ENCODE measurements around the gene UPK3A.
"Not testable (repeated sequence)": the region's sequence is repeated elsewhere in the genome, so short reads cannot be mapped to it uniquely, and the experiment has no call there.

UPK3A gene

DNA sequence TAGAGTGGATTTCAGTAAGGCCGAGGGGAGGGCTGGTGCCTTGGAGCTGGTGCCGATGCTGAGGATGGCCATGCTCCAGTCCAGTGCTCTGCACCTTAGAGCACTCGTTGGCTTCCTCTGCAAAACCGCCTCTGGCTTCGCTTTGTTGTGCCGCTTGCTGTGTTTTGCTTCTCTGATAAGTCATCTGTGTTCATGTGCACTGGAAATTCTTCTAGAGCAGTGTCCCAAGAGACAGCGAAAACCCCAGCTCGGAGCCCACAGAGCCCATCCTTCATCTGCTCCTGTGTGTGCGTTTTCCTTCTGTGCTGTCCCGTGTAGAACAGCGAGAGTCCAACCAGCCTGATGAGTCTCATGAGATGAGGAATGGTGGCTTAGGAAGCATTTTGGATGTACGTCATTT is 37.1 kb downstream of the UPK3A start:
- no peak overlapping the region for H2BK5ac ChIP-seq (ENCODE audit: low read length)
- no peak overlapping the region for H3K56ac ChIP-seq (ENCODE audit: low read length)
- no peak overlapping the region for H2AK5ac ChIP-seq (ENCODE audit: low read length)
- H3K27me3 ChIP-seq (ENCODE audit: insufficient read depth, low read length, poor library complexity): no peaks in the 10 kb centered on the region
- H3K79me1 ChIP-seq (ENCODE audit: low read length): peaks cover 11% of the 10 kb centered on the region
- no peak overlapping the region for H3K4me3 ChIP-seq (ENCODE audit: low read length)
- H2BK15ac ChIP-seq (replicated peaks; ENCODE audit: low read depth): no peak overlapping the region
- H2BK120ac ChIP-seq (ENCODE audit: low read depth, low read length): no peak overlapping the region
- H3K27ac ChIP-seq (ENCODE audit: low read depth, low read length): no peak overlapping the region
- no peak overlapping the region for H3K4ac ChIP-seq (ENCODE audit: low read depth, low read length)
- no peak overlapping the region for H3K18ac ChIP-seq (ENCODE audit: low read length)
- no peak overlapping the region for H3K4me2 ChIP-seq (ENCODE audit: low read length)
- no peak for DNase-seq
- no peak overlapping the region for H3K23ac ChIP-seq (ENCODE audit: low read length)
- WGBS (ENCODE audit: extremely low coverage, insufficient coverage, low lambda C conversion rate): no CpG with 5 or more reads among the region's 12 CpGs
- H3K4me1 ChIP-seq (ENCODE audit: control insufficient read depth, low read depth, low read length): no peaks in the 10 kb centered on the region
- no peak overlapping the region for H3K9ac ChIP-seq (ENCODE audit: low read length)
- H4K5ac ChIP-seq (ENCODE audit: low read length): no peak overlapping the region
- no peak overlapping the region for H4K8ac ChIP-seq (ENCODE audit: low read depth, low read length)
- H3K36me3 ChIP-seq (ENCODE audit: control insufficient read depth, insufficient read depth, low read length): no peaks in the 10 kb centered on the region
- peaks cover 12% of the 10 kb centered on the region for H3K79me2 ChIP-seq (ENCODE audit: control insufficient read depth, insufficient read depth, low read length)

DNA sequence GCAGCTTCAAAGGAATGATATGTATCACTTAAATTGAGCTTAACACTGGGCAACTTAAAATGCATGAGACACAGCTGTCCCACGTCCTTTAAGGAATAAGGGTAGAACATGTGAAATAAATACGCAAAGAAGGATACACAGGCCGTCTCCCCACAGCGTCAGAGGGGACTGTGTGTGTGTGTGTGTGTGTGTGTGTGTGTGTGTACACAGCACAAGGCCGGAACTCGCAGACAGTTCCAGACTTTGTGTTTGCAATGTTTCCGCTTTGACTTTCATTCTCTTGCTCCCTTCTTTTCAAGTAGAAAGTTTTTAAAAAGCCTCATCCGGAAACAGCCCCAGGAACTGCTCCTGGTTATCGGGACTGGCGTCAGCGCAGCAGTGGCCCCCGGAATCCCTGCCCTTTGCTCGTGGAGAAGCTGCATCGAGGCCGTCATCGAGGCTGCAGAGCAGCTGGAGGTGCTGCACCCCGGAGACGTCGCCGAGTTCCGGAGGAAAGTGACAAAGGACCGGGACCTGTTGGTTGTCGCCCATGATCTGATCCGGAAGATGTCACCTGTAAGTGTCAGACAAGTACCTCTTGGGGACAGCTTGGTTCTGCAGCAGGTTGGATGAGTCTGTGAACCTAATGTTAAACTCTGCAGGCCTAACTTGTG is 38.2 kb downstream of the UPK3A start:
- H3K27me3 ChIP-seq (ENCODE audit: insufficient read depth, low read length, poor library complexity): no peaks in the 10 kb centered on the region
- no peak overlapping the region for H3K27ac ChIP-seq (ENCODE audit: low read depth, low read length)
- no peak overlapping the region for H3K18ac ChIP-seq (ENCODE audit: low read length)
- H4K5ac ChIP-seq (ENCODE audit: low read length): no peak overlapping the region
- H3K56ac ChIP-seq (ENCODE audit: low read length): no peak overlapping the region
- H2BK15ac ChIP-seq (replicated peaks; ENCODE audit: low read depth): no peak overlapping the region
- no CpG with 5 or more reads among the region's 24 CpGs for WGBS (ENCODE audit: extremely low coverage, insufficient coverage, low lambda C conversion rate)
- H3K4me2 ChIP-seq (ENCODE audit: low read length): no peak overlapping the region
- H3K79me1 ChIP-seq (ENCODE audit: low read length): peaks cover 8% of the 10 kb centered on the region
- H2AK5ac ChIP-seq (ENCODE audit: low read length): no peak overlapping the region
- no peaks in the 10 kb centered on the region for H3K36me3 ChIP-seq (ENCODE audit: control insufficient read depth, insufficient read depth, low read length)
- no peak overlapping the region for H3K4me3 ChIP-seq (ENCODE audit: low read length)
- no peak overlapping the region for H4K8ac ChIP-seq (ENCODE audit: low read depth, low read length)
- DNase-seq: no peak
- no peak overlapping the region for H3K9ac ChIP-seq (ENCODE audit: low read length)
- peaks cover 9% of the 10 kb centered on the region for H3K79me2 ChIP-seq (ENCODE audit: control insufficient read depth, insufficient read depth, low read length)
- H3K4me1 ChIP-seq (ENCODE audit: control insufficient read depth, low read depth, low read length): no peaks in the 10 kb centered on the region
- no peak overlapping the region for H2BK5ac ChIP-seq (ENCODE audit: low read length)
- H3K23ac ChIP-seq (ENCODE audit: low read length): no peak overlapping the region
- no peak overlapping the region for H3K4ac ChIP-seq (ENCODE audit: low read depth, low read length)
- no peak overlapping the region for H2BK120ac ChIP-seq (ENCODE audit: low read depth, low read length)

DNA sequence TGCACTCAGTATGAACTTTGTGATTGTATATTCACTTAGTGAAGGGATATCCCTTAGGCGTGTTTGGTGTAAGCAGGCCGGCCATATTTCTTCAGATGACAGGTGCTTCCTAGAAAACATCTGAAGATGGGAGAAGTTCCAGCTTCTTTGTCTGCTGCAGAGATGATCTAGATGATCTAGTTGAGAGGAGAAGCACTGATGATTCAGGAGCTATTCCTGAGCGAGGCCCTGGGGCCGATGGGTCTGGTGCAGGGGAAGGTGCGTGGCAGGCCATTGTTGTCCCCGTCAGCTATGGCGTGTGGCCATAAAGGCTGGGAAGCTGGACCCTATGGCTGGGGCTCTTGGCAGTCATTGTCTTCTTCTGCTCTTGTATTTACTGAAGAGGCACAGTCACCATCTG is 38.9 kb downstream of the UPK3A start:
- no peak for DNase-seq
- peaks cover 7% of the 10 kb centered on the region for H3K79me2 ChIP-seq (ENCODE audit: control insufficient read depth, insufficient read depth, low read length)
- H3K79me1 ChIP-seq (ENCODE audit: low read length): peaks cover 6% of the 10 kb centered on the region
- no peak overlapping the region for H3K4me3 ChIP-seq (ENCODE audit: low read length)
- no peak overlapping the region for H3K9ac ChIP-seq (ENCODE audit: low read length)
- WGBS (ENCODE audit: extremely low coverage, insufficient coverage, low lambda C conversion rate): no CpG with 5 or more reads among the region's 7 CpGs
- H2BK120ac ChIP-seq (ENCODE audit: low read depth, low read length): no peak overlapping the region
- no peak overlapping the region for H2AK5ac ChIP-seq (ENCODE audit: low read length)
- H3K4ac ChIP-seq (ENCODE audit: low read depth, low read length): no peak overlapping the region
- no peak overlapping the region for H3K18ac ChIP-seq (ENCODE audit: low read length)
- no peak overlapping the region for H3K4me2 ChIP-seq (ENCODE audit: low read length)
- H4K5ac ChIP-seq (ENCODE audit: low read length): no peak overlapping the region
- H3K36me3 ChIP-seq (ENCODE audit: control insufficient read depth, insufficient read depth, low read length): no peaks in the 10 kb centered on the region
- H2BK15ac ChIP-seq (replicated peaks; ENCODE audit: low read depth): no peak overlapping the region
- H4K8ac ChIP-seq (ENCODE audit: low read depth, low read length): no peak overlapping the region
- H3K4me1 ChIP-seq (ENCODE audit: control insufficient read depth, low read depth, low read length): no peaks in the 10 kb centered on the region
- no peak overlapping the region for H3K27ac ChIP-seq (ENCODE audit: low read depth, low read length)
- no peak overlapping the region for H3K56ac ChIP-seq (ENCODE audit: low read length)
- no peak overlapping the region for H3K23ac ChIP-seq (ENCODE audit: low read length)
- H2BK5ac ChIP-seq (ENCODE audit: low read length): no peak overlapping the region
- no peaks in the 10 kb centered on the region for H3K27me3 ChIP-seq (ENCODE audit: insufficient read depth, low read length, poor library complexity)

DNA sequence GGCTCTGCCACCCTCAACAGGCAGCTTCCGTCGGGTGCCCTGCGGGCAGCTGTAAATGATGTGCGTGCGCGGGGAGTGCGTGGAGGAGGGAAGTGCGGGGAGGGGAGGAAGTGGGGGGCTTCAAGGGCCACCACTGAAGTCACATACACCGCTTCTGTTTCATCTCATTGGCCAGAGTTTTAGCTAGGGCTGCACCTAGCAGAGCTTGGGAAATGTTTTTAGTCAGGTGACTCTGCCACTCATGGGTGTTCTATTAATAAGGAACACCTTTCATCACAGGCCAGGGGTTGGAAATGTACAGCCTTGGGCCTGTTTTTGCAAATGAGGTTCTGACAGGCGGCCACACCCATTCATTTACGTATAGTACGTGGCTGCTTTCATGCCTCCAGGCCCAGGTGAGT is 39.6 kb downstream of the UPK3A start:
- WGBS (ENCODE audit: extremely low coverage, insufficient coverage, low lambda C conversion rate): no CpG with 5 or more reads among the region's 12 CpGs
- DNase-seq: no peak

DNA sequence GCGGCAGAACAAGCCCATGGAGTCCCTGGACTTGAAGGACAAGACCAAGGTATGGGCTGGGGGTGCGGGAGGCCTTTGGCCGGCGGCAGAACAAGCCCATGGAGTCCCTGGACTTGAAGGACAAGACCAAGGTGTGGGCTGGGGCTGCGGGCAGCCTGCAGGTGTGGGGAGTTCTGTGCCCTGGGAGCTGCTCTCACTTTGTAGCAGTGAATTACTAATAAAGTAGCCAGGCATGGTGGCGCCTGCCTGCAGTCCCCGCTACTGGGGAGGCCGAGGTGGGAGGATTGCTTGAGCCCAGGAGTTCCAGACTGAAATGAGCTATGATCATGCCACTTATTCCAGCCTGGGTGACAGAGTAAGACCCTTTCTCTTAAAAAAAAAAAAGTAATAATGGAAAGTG is 43.5 kb downstream of the UPK3A start:
- not testable (repeated sequence) for H3K36me3 ChIP-seq (ENCODE audit: control insufficient read depth, insufficient read depth, low read length); H2AK5ac ChIP-seq (ENCODE audit: low read length)
- no CpG with 5 or more reads among the region's 8 CpGs for WGBS (ENCODE audit: extremely low coverage, insufficient coverage, low lambda C conversion rate)

More for the DNA sequence above, 39.6 kb downstream of the UPK3A start:
- Histone ChIP-seq H3K4me3 (ENCODE audit: low read length) (no peak overlapping the region), H3K9ac (ENCODE audit: low read length) (no peak overlapping the region), H3K18ac (ENCODE audit: low read length) (no peak overlapping the region), H2AK5ac (ENCODE audit: low read length) (no peak overlapping the region), H2BK120ac (ENCODE audit: low read depth, low read length) (no peak overlapping the region), H3K4me2 (ENCODE audit: low read length) (no peak overlapping the region), H3K27me3 (ENCODE audit: insufficient read depth, low read length, poor library complexity) (no peaks in the 10 kb centered on the region), H4K8ac (ENCODE audit: low read depth, low read length) (no peak overlapping the region), H3K23ac (ENCODE audit: low read length) (no peak overlapping the region), H3K4ac (ENCODE audit: low read depth, low read length) (no peak overlapping the region), H3K56ac (ENCODE audit: low read length) (no peak overlapping the region), H2BK15ac (replicated peaks; ENCODE audit: low read depth) (no peak overlapping the region), H3K36me3 (ENCODE audit: control insufficient read depth, insufficient read depth, low read length) (no peaks in the 10 kb centered on the region), H2BK5ac (ENCODE audit: low read length) (no peak overlapping the region), H3K27ac (ENCODE audit: low read depth, low read length) (no peak overlapping the region), H3K79me1 (ENCODE audit: low read length) (peaks cover 4% of the 10 kb centered on the region), H3K4me1 (ENCODE audit: control insufficient read depth, low read depth, low read length) (no peaks in the 10 kb centered on the region), H3K79me2 (ENCODE audit: control insufficient read depth, insufficient read depth, low read length) (peaks cover 3% of the 10 kb centered on the region), H4K5ac (ENCODE audit: low read length) (no peak overlapping the region)

More for the DNA sequence above, 43.5 kb downstream of the UPK3A start:
- H4K8ac ChIP-seq (ENCODE audit: low read depth, low read length); H3K27me3 ChIP-seq (ENCODE audit: insufficient read depth, low read length, poor library complexity); H3K4me1 ChIP-seq (ENCODE audit: control insufficient read depth, low read depth, low read length); H2BK15ac ChIP-seq (replicated peaks; ENCODE audit: low read depth); H3K4me3 ChIP-seq (ENCODE audit: low read length); H3K27ac ChIP-seq (ENCODE audit: low read depth, low read length); H2BK5ac ChIP-seq (ENCODE audit: low read length); H3K18ac ChIP-seq (ENCODE audit: low read length); H3K9ac ChIP-seq (ENCODE audit: low read length); H2BK120ac ChIP-seq (ENCODE audit: low read depth, low read length); H3K79me2 ChIP-seq (ENCODE audit: control insufficient read depth, insufficient read depth, low read length); H4K5ac ChIP-seq (ENCODE audit: low read length); H3K4me2 ChIP-seq (ENCODE audit: low read length); DNase-seq; H3K23ac ChIP-seq (ENCODE audit: low read length); H3K56ac ChIP-seq (ENCODE audit: low read length); H3K79me1 ChIP-seq (ENCODE audit: low read length); H3K4ac ChIP-seq (ENCODE audit: low read depth, low read length): not testable (repeated sequence)

Measured in mesendoderm (in vitro differentiated cells).